ENCODE results near the gene OR10A3. TPM values are rescaled to one million over a fixed set of nuclear protein-coding genes. Genes with fewer than 3 reads are reported as not detected.

OR10A3 gene
- total and polyA plus RNA-seq, 2 donors from 2014 or later, result not detected

DNA sequence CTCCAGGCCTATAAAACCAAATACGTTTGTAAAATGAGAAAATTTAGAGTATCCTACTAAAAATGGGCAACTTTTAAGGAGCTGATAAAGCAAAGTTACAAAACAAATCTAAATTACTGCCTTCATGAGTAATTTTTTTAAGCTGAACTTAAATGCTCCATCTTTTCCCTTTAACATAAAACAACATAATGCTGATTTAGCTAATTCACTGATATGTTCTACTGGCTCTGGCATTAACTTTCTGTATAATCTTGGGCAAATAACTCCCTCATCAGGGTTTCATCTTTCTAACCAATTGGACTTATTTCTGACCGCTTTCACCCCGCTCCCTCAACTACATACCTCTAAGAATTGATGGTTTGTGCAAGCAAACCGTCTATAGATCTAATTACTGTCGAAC, 362 bp downstream of the OR10A3 start:
- DNase-seq (no peak), FAIRE-seq (no peak)
- Histone ChIP-seq H3K27ac (ENCODE audit: low read depth in 2 of 2, low read length in 2 of 2) (no peak overlapping the region), H3K9me3 (ENCODE audit: control insufficient read depth in 2 of 3, insufficient read depth in 1 of 3, low read length in 3 of 3) (peaks cover 0 to 7% (median 4%) of the 10 kb centered on the region in 3 donors), H3K4me1 (ENCODE audit: control insufficient read depth in 2 of 3, insufficient read depth in 2 of 3, low read depth in 1 of 3, low read length in 3 of 3) (no peaks in the 10 kb centered on the region), H3K27me3 (ENCODE audit: control insufficient read depth, insufficient read depth, low read length) (no peaks in the 10 kb centered on the region), H3K36me3 (ENCODE audit: control insufficient read depth in 2 of 3, insufficient read depth in 3 of 3, low read length in 3 of 3) (no peaks in the 10 kb centered on the region), H3K9ac (ENCODE audit: low read length in 3 of 3) (no peak overlapping the region), H3K4me3 (ENCODE audit: low read length in 3 of 3) (no peak overlapping the region)
- intact Hi-C loops (cut with DNase I), result no loop called here
- TF ChIP-seq, protein P1, sequence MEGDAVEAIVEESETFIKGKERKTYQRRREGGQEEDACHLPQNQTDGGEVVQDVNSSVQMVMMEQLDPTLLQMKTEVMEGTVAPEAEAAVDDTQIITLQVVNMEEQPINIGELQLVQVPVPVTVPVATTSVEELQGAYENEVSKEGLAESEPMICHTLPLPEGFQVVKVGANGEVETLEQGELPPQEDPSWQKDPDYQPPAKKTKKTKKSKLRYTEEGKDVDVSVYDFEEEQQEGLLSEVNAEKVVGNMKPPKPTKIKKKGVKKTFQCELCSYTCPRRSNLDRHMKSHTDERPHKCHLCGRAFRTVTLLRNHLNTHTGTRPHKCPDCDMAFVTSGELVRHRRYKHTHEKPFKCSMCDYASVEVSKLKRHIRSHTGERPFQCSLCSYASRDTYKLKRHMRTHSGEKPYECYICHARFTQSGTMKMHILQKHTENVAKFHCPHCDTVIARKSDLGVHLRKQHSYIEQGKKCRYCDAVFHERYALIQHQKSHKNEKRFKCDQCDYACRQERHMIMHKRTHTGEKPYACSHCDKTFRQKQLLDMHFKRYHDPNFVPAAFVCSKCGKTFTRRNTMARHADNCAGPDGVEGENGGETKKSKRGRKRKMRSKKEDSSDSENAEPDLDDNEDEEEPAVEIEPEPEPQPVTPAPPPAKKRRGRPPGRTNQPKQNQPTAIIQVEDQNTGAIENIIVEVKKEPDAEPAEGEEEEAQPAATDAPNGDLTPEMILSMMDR (IDR thresholded peaks at IDR 0.05; ENCODE audit: borderline replicate concordance, extremely low read depth, insufficient read depth), result no peak

DNA sequence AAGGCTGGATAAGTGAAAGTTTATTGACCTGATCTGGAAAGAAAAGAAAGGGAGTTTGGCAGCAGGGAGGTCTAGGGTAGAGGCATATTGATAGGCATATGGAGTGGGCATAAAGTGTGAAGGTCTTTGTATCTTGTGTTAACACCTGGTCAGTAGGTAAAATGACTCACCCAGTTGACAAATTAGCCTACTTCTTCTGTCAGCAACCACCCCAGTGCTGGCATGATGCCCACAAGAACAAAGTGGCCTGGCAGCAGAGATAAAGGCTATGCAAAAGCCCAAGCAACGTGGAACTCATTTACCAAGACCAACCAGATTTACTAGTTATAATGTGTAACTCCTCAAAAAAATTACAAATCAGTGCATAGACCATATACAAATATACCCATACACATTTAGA, 4.9 kb downstream of the OR10A3 start:
- H3K4me3 ChIP-seq (ENCODE audit: low read length in 3 of 3), result no peak overlapping the region
- no peak overlapping the region for H3K27ac ChIP-seq (ENCODE audit: low read depth in 2 of 2, low read length in 2 of 2)
- no peak for FAIRE-seq
- TF ChIP-seq, protein P1 (IDR thresholded peaks at IDR 0.05; ENCODE audit: borderline replicate concordance, extremely low read depth, insufficient read depth), result no peak
- intact Hi-C loops (cut with DNase I), result no loop called here
- peak in 1 of 5 donors; percentile 2 for DNase-seq
- no peaks in the 10 kb centered on the region for H3K9me3 ChIP-seq (ENCODE audit: control insufficient read depth in 2 of 3, insufficient read depth in 1 of 3, low read length in 3 of 3)
- H3K27me3 ChIP-seq (ENCODE audit: control insufficient read depth, insufficient read depth, low read length), result no peaks in the 10 kb centered on the region
- H3K36me3 ChIP-seq (ENCODE audit: control insufficient read depth in 2 of 3, insufficient read depth in 3 of 3, low read length in 3 of 3), result no peaks in the 10 kb centered on the region
- H3K4me1 ChIP-seq (ENCODE audit: control insufficient read depth in 2 of 3, insufficient read depth in 2 of 3, low read depth in 1 of 3, low read length in 3 of 3), result no peaks in the 10 kb centered on the region
- no peak overlapping the region for H3K9ac ChIP-seq (ENCODE audit: low read length in 3 of 3)

DNA sequence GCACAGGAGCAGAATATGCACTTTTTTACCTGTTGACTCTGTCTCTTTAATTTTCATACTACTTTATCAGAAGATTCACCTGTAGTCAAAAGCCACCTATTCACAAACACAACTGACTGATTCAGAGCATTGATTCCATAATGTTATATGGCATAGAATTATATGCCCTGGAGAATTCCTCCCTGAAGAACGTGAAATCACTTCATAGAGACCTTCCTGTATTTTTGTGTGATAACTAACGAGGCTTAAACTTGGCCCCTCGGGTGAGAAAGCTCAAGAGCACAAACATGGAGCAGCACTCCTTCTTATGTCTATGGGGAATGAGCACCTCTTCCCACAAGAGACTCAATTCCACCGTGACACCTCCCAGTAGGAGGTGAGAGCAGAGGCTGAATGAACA, 10.3 kb downstream of the OR10A3 start, which contains the start of gene OR10A6:
Gene OR10A6 (minus strand): TSS at position 101 of the 400 bp plus-strand sequence. CDS start 2,606 bp downstream, outside the sequence.
- H3K9ac ChIP-seq (ENCODE audit: low read length in 3 of 3), result no peak within 1 kb of the TSS
- H3K27me3 ChIP-seq (ENCODE audit: control insufficient read depth, insufficient read depth, low read length), result no peaks in the 10 kb centered on the region
- intact Hi-C loops (cut with DNase I), result no loop called here
- H3K9me3 ChIP-seq (ENCODE audit: control insufficient read depth in 2 of 3, insufficient read depth in 1 of 3, low read length in 3 of 3), result no peaks in the 10 kb centered on the region
- FAIRE-seq (no peak), DNase-seq (no peak)
- H3K36me3 ChIP-seq (ENCODE audit: control insufficient read depth in 2 of 3, insufficient read depth in 3 of 3, low read length in 3 of 3), result no peaks in the 10 kb centered on the region
- no peak within 1 kb of the TSS for H3K4me3 ChIP-seq (ENCODE audit: low read length in 3 of 3)
- no peak within 1 kb of the TSS for H3K27ac ChIP-seq (ENCODE audit: low read depth in 2 of 2, low read length in 2 of 2)
- TF ChIP-seq, protein P1 (IDR thresholded peaks at IDR 0.05; ENCODE audit: borderline replicate concordance, extremely low read depth, insufficient read depth), result no peak
- H3K4me1 ChIP-seq (ENCODE audit: control insufficient read depth in 2 of 3, insufficient read depth in 2 of 3, low read depth in 1 of 3, low read length in 3 of 3), result no peaks in the 10 kb centered on the region

GRCh38 chr11:7927635-7928034, 13.9 kb downstream of the OR10A3 start:
- Histone ChIP-seq H3K9me3 (ENCODE audit: control insufficient read depth in 2 of 3, insufficient read depth in 1 of 3, low read length in 3 of 3) (no peaks in the 10 kb centered on the region), H3K36me3 (ENCODE audit: control insufficient read depth in 2 of 3, insufficient read depth in 3 of 3, low read length in 3 of 3) (no peaks in the 10 kb centered on the region), H3K4me3 (ENCODE audit: low read length in 3 of 3) (no peak overlapping the region), H3K27ac (ENCODE audit: low read depth in 2 of 2, low read length in 2 of 2) (no peak overlapping the region), H3K27me3 (ENCODE audit: control insufficient read depth, insufficient read depth, low read length) (no peaks in the 10 kb centered on the region), H3K9ac (ENCODE audit: low read length in 3 of 3) (no peak overlapping the region), H3K4me1 (ENCODE audit: control insufficient read depth in 2 of 3, insufficient read depth in 2 of 3, low read depth in 1 of 3, low read length in 3 of 3) (no peaks in the 10 kb centered on the region)
- no peak for FAIRE-seq
- intact Hi-C loops (cut with DNase I), result no loop called here
- TF ChIP-seq, protein P1 (IDR thresholded peaks at IDR 0.05; ENCODE audit: borderline replicate concordance, extremely low read depth, insufficient read depth), result no peak
- DNase-seq, result no peak

Data from kidney (tissue), 14 donors.